ENCODE measurements around the gene CDK2. TPM values are rescaled to one million over a fixed set of nuclear protein-coding genes. Genes with fewer than 3 reads are reported as not detected.

CDK2 gene
- total RNA-seq, 1 donor from 2014 or later = 22.2 TPM

- Histone ChIP-seq H3K27me3 (ENCODE audit: low read depth) (no peaks in the 10 kb centered on the region), H3K27ac (no peak overlapping the region), H3K4me1 (no peaks in the 10 kb centered on the region), H3K4me3 (no peak overlapping the region), H3K9me3 (no peaks in the 10 kb centered on the region), H3K36me3 (peaks cover 20% of the 10 kb centered on the region)
- TF ChIP-seq CTCF (IDR thresholded peaks at IDR 0.05) = no peak
- ATAC-seq (peak; percentile 52 to 62), DNase-seq (no peak)
- intact Hi-C loops (cut with DNase I) = no loop called here
These were observed 9.3 kb upstream of the CDK2 start for GRCh38 chr12:55957106-55957859.

GRCh38 chr12:55963760-55964159 is 2.9 kb upstream of the CDK2 start:
- TF ChIP-seq CTCF (IDR thresholded peaks at IDR 0.05) = no peak
- Histone ChIP-seq H3K4me3 (no peak overlapping the region), H3K4me1 (peaks cover 17% of the 10 kb centered on the region), H3K27me3 (ENCODE audit: low read depth) (no peaks in the 10 kb centered on the region), H3K27ac (no peak overlapping the region), H3K9me3 (no peaks in the 10 kb centered on the region), H3K36me3 (no peaks in the 10 kb centered on the region)
- no peak for ATAC-seq
- no peak for DNase-seq
- intact Hi-C loops (cut with DNase I) = no loop called here

- no peaks in the 10 kb centered on the region for H3K27me3 ChIP-seq (ENCODE audit: low read depth)
- ATAC-seq (no peak), DNase-seq (no peak)
- H3K9me3 ChIP-seq = no peaks in the 10 kb centered on the region
- H3K36me3 ChIP-seq = no peaks in the 10 kb centered on the region
- peaks cover 17% of the 10 kb centered on the region for H3K4me1 ChIP-seq
- intact Hi-C loops (cut with DNase I) = no loop called here
- no peak overlapping the region for H3K4me3 ChIP-seq
- H3K27ac ChIP-seq = no peak overlapping the region
- TF ChIP-seq CTCF (IDR thresholded peaks at IDR 0.05) = no peak
These were observed 1.4 kb upstream of the CDK2 start for GRCh38 chr12:55965240-55965639.

GRCh38 chr12:55965941-55966407 is 656 bp upstream of the CDK2 start, which contains the start of gene PMEL:
Gene PMEL, minus strand, starts transcription at chr12:55966042. Its CDS starts 31 bp downstream, at chr12:55966011.
- peak within 1 kb of the TSS; percentile 86 for H3K27ac ChIP-seq
- H3K9me3 ChIP-seq = no peaks in the 10 kb centered on the region
- ATAC-seq (peak; percentile 4 to 40), DNase-seq (no peak)
- no peaks in the 10 kb centered on the region for H3K36me3 ChIP-seq
- intact Hi-C loops (cut with DNase I) = no loop called here
- peaks cover 17% of the 10 kb centered on the region for H3K4me1 ChIP-seq
- H3K27me3 ChIP-seq (ENCODE audit: low read depth) = no peaks in the 10 kb centered on the region
- peak within 1 kb of the TSS; percentile 86 for H3K4me3 ChIP-seq
- TF ChIP-seq CTCF (IDR thresholded peaks at IDR 0.05) = no peak

- no peak for DNase-seq
- ATAC-seq = no peak
- intact Hi-C loops (cut with DNase I) = no loop called here
- H3K27ac ChIP-seq = no peak overlapping the region
- H3K36me3 ChIP-seq = no peaks in the 10 kb centered on the region
- H3K27me3 ChIP-seq (ENCODE audit: low read depth) = no peaks in the 10 kb centered on the region
- H3K4me3 ChIP-seq = no peak overlapping the region
- no peaks in the 10 kb centered on the region for H3K9me3 ChIP-seq
- no peak for TF ChIP-seq CTCF (IDR thresholded peaks at IDR 0.05)
- peaks cover 32% of the 10 kb centered on the region for H3K4me1 ChIP-seq
These were observed 2.7 kb downstream of the CDK2 start for GRCh38 chr12:55969356-55969755.

Measured in lower lobe of right lung (tissue), 2 donors.